ENCODE results near the gene SP140L.

DNA sequence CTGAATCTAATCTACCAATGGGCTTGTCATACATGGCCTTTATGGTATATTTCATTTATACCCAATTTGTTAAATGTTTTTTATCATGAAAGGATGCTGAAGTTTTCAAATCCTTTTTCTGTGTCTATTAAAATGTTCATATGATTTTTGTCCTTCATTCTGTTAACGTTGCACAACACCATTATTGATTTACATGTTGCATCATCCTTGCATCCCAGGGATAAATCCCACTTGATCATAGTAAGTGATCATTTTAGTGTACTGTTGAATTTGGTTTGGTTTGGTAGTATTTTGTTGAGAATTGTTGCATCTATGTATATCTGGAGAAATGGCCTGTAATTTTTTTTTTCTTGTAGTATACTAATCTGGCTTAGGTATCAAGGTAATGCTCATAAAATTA, 98.4 kb downstream of the SP140L start:
- TF ChIP-seq, protein P1, sequence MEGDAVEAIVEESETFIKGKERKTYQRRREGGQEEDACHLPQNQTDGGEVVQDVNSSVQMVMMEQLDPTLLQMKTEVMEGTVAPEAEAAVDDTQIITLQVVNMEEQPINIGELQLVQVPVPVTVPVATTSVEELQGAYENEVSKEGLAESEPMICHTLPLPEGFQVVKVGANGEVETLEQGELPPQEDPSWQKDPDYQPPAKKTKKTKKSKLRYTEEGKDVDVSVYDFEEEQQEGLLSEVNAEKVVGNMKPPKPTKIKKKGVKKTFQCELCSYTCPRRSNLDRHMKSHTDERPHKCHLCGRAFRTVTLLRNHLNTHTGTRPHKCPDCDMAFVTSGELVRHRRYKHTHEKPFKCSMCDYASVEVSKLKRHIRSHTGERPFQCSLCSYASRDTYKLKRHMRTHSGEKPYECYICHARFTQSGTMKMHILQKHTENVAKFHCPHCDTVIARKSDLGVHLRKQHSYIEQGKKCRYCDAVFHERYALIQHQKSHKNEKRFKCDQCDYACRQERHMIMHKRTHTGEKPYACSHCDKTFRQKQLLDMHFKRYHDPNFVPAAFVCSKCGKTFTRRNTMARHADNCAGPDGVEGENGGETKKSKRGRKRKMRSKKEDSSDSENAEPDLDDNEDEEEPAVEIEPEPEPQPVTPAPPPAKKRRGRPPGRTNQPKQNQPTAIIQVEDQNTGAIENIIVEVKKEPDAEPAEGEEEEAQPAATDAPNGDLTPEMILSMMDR (IDR thresholded peaks at IDR 0.05), result no peak
- TF ChIP-seq POLR2AphosphoS5 (IDR thresholded peaks at IDR 0.05; ENCODE audit: low read depth, low read length) (no peak), TCF7L2 (IDR thresholded peaks at IDR 0.05; ENCODE audit: low read depth, low read length) (no peak), SIN3A (IDR thresholded peaks at IDR 0.05; ENCODE audit: borderline replicate concordance, insufficient read depth, low read depth, low read length) (no peak)
- TF ChIP-seq, protein P2, sequence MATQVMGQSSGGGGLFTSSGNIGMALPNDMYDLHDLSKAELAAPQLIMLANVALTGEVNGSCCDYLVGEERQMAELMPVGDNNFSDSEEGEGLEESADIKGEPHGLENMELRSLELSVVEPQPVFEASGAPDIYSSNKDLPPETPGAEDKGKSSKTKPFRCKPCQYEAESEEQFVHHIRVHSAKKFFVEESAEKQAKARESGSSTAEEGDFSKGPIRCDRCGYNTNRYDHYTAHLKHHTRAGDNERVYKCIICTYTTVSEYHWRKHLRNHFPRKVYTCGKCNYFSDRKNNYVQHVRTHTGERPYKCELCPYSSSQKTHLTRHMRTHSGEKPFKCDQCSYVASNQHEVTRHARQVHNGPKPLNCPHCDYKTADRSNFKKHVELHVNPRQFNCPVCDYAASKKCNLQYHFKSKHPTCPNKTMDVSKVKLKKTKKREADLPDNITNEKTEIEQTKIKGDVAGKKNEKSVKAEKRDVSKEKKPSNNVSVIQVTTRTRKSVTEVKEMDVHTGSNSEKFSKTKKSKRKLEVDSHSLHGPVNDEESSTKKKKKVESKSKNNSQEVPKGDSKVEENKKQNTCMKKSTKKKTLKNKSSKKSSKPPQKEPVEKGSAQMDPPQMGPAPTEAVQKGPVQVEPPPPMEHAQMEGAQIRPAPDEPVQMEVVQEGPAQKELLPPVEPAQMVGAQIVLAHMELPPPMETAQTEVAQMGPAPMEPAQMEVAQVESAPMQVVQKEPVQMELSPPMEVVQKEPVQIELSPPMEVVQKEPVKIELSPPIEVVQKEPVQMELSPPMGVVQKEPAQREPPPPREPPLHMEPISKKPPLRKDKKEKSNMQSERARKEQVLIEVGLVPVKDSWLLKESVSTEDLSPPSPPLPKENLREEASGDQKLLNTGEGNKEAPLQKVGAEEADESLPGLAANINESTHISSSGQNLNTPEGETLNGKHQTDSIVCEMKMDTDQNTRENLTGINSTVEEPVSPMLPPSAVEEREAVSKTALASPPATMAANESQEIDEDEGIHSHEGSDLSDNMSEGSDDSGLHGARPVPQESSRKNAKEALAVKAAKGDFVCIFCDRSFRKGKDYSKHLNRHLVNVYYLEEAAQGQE (IDR thresholded peaks at IDR 0.05; ENCODE audit: insufficient read depth in 1 of 2, low read depth in 2 of 2, low read length in 1 of 2), result no peak
